Heart left ventricle (tissue), 16 donors: ENCODE data around the gene ARHGAP31. TPM values are rescaled to one million over a fixed set of nuclear protein-coding genes. Genes with fewer than 3 reads are reported as not detected.

Experiments used
- ATAC-seq, 4 donors: fragments of 200-7000 bp; cut with Tn5 transposase; one replicate each; pipeline ENCODE4 v1.9.1; 2020 to 2022; ENCODE audit warnings: moderate library complexity in 4 of 4, mild to moderate bottlenecking in 3 of 4, moderate number of reproducible peaks in 1 of 4
- DNase-seq, 5 donors: peaks; one replicate each; pipeline ENCODE4 v3.0.0-alpha.2; 2020
- H3K27ac ChIP-seq, 12 donors: fragments of 200-600 bp; sonication (generic) in 4 of 12; one replicate each; pipeline versions ENCODE4 v1.5.0 to v1.8.0; 2016 to 2022; ENCODE audit warnings: mild to moderate bottlenecking in 2 of 12
- H3K27me3 ChIP-seq, 9 donors: fragments of 200-600 bp; sonication (generic) in 2 of 9; one replicate each; pipeline versions ENCODE4 v1.5.1 to v1.8.0; 2016 to 2022; ENCODE audit warnings: mild to moderate bottlenecking in 3 of 9
- H3K36me3 ChIP-seq, 9 donors: fragments of 200-600 bp; sonication (generic) in 2 of 9; one replicate each; pipeline versions ENCODE4 v1.5.0 to v1.8.0; 2018 to 2022; ENCODE audit warnings: mild to moderate bottlenecking in 2 of 9
- H3K4me1 ChIP-seq, 12 donors: fragments of 200-600 bp; sonication (generic) in 4 of 12; one replicate each; pipeline versions ENCODE4 v1.5.0 to v1.8.0; 2016 to 2022; ENCODE audit warnings: mild to moderate bottlenecking in 3 of 12
- H3K4me3 ChIP-seq, 12 donors: fragments of 200-600 bp; sonication (generic) in 4 of 12; one replicate each; pipeline versions ENCODE4 v1.5.0 to v1.8.0; 2017 to 2022; ENCODE audit warnings: mild to moderate bottlenecking in 9 of 12, moderate library complexity in 4 of 12
- H3K9me3 ChIP-seq, 12 donors: fragments of 200-600 bp; sonication (generic) in 4 of 12; one replicate each; pipeline versions ENCODE4 v1.5.0 to v1.8.0; 2016 to 2022; ENCODE audit warnings: mild to moderate bottlenecking in 1 of 12
- POLR2A ChIP-seq, 2 donors: fragments of 450-650 bp; IDR thresholded peaks; one replicate each; pipeline ENCODE4 v1.6.1; 2017; ENCODE audit warnings: antibody characterized with exemption in 2 of 2, mild to moderate bottlenecking in 2 of 2, moderate library complexity in 2 of 2
- WGBS, 4 donors: extraction: QIAGEN DNeasy Blood & Tissue Kit in 2 of 4; methylation state at CpG; one replicate each; pipeline versions ENCODE4 v1.1.5 to v1.1.7; 2013 to 2018; 5-methylcytosine and 5-hydroxymethylcytosine counted together
- intact Hi-C, 10 donors: fragments of 100-400 bp; cut with DNase I; formaldehyde crosslinking; loops; one replicate each; pipeline versions ENCODE4 v1.11.1 to v1.14.2; 2022
- polyA plus RNA-seq, 2 donors: library from polyadenylated mRNA; stranded (reverse); fragments of 200-250 nt; gene quantifications; one replicate each; pipeline ENCODE4 v1.2.3, GENCODE V29; 2013
- total RNA-seq, 9 donors: library from RNA; depleted of rRNA in 2 of 9; stranded (reverse); fragments of >200 nt in 2 of 9; fragmentation: NEBNext Ultra II Directional in 3 of 9; extraction: Animal tissue kit (Norgen Biotek cat#: 25700) in 3 of 9; gene quantifications; one replicate each; pipeline versions ENCODE4 v1.1.0 to v1.2.4, GENCODE V29; 2016 to 2023
- TF ChIP-seq, protein P1 (sequence below), 12 donors: fragments of 200-600 bp; sonication (generic) in 4 of 12; IDR thresholded peaks; one replicate each; pipeline versions ENCODE4 v1.5.0 to v1.8.0; 2018 to 2022; ENCODE audit warnings: antibody characterized with exemption in 12 of 12, mild to moderate bottlenecking in 5 of 12
- donor health status: ischemic (EF 13 %, LVEDD 7.1; RV severe dilation, severe dysfunction).
- donor health status: healthy with polysubstance abuse.
- donor health status: DM: no; HTN: yes; CAD: no.
- donor health status: DM: no; HTN: no; CAD: no.
- donor health status: ischemic (EF 25% LVEDD 6.9; RV normal size, moderate dysfunction).
- donor health status: ischemic (EF 25% LVEDD 5.7; RV mildly dilated, moderate dysfunction).
- donor health status: healthy.
- donor health status: DM: yes; HTN: yes; CAD: no.
- donor health status: ischemic (EF 35%, LVEDD 5.7; RV mildly dilated, moderate dysfunction).
- donor health status: nonischemic (EF 11% LVEDD 7.7; RV severe dilation, severe dysfunction).
- donor health status: DM: yes; HTN: yes; CAD: no.
- donor health status: PGD.
- donor health status: ischemic (EF 29% LVEDD 5.4; RV normal size, mild dysfunction).
- donor health status: nonischemic (EF 23%, LVEDD 6.1; RV moderate dilation, normal function).

The ARHGAP31 gene
- total and polyA plus RNA-seq, 11 donors: 10.4 to 79.1 (median 33.5) TPM

GRCh38 chr3:119382134-119382533 lies 88.0 kb downstream of the ARHGAP31 start:
- Histone ChIP-seq H3K4me3 (no peak overlapping the region), H3K27ac (no peak overlapping the region), H3K27me3 (no peaks in the 10 kb centered on the region), H3K4me1 (peaks cover 0 to 8% (median 0%) of the 10 kb centered on the region in 12 donors), H3K9me3 (no peaks in the 10 kb centered on the region), H3K36me3 (peaks cover 3 to 84% (median 77%) of the 10 kb centered on the region in 9 donors)
- no peak for DNase-seq
- no peak for TF ChIP-seq POLR2A (IDR thresholded peaks at IDR 0.05)
- TF ChIP-seq, protein P1, sequence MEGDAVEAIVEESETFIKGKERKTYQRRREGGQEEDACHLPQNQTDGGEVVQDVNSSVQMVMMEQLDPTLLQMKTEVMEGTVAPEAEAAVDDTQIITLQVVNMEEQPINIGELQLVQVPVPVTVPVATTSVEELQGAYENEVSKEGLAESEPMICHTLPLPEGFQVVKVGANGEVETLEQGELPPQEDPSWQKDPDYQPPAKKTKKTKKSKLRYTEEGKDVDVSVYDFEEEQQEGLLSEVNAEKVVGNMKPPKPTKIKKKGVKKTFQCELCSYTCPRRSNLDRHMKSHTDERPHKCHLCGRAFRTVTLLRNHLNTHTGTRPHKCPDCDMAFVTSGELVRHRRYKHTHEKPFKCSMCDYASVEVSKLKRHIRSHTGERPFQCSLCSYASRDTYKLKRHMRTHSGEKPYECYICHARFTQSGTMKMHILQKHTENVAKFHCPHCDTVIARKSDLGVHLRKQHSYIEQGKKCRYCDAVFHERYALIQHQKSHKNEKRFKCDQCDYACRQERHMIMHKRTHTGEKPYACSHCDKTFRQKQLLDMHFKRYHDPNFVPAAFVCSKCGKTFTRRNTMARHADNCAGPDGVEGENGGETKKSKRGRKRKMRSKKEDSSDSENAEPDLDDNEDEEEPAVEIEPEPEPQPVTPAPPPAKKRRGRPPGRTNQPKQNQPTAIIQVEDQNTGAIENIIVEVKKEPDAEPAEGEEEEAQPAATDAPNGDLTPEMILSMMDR (IDR thresholded peaks at IDR 0.05): no peak
- no peak for ATAC-seq
- WGBS, 4 donors: 94 to 97% (median 95%) methylated on average over 7 of the region's 7 CpGs
- intact Hi-C loops: loop anchor here in 2 of 10 donors (10.0 kb wide), 2 partner anchors 107 to 497 kb away; no protein-coding TSS in a partner anchor

DNA sequence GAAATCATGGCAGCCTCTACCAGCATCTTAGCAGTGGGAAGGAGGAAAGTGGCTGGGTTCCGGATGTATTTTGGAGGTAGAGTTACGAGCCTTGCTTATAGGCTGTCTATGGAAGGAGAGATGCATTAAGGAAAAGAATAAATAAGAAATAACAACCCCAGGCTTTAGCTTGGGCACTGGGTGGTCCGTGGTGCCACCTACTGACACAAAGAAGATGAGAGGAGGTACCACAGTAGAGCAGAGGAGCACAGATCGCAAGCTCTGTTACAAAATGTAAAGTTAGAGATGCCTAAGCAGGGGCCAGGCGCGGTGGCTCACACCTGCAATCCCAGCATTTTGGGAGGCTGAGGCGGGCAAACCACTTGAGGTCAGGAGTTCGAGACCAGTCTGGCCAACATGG lies 94.4 kb downstream of the ARHGAP31 start:
- no peak overlapping the region for H3K4me3 ChIP-seq
- ATAC-seq (no peak), DNase-seq (no peak)
- intact Hi-C loops: loop anchor here in 2 of 10 donors (10.0 kb wide), 2 partner anchors 114 to 504 kb away; no protein-coding TSS in a partner anchor
- TF ChIP-seq, protein P1 (IDR thresholded peaks at IDR 0.05): peak in 3 of 12 donors; percentile 19 to 31 (median 28)
- TF ChIP-seq POLR2A (IDR thresholded peaks at IDR 0.05): no peak
- H3K4me1 ChIP-seq: no peaks in the 10 kb centered on the region
- no peaks in the 10 kb centered on the region for H3K9me3 ChIP-seq
- H3K36me3 ChIP-seq: peaks cover 0 to 99% (median 93%) of the 10 kb centered on the region in 9 donors
- 73 to 93% (median 86%) methylated on average over 8 of the region's 8 CpGs for WGBS, 4 donors
- H3K27ac ChIP-seq: no peak overlapping the region
- H3K27me3 ChIP-seq: no peaks in the 10 kb centered on the region

GRCh38 chr3:119395923-119396358 lies 101.8 kb downstream of the ARHGAP31 start:
- intact Hi-C loops: no loop called here
- no peaks in the 10 kb centered on the region for H3K27me3 ChIP-seq
- 84 to 100% (median 94%) methylated on average over 2 of the region's 2 CpGs for WGBS, 4 donors
- H3K27ac ChIP-seq: no peak overlapping the region
- DNase-seq (no peak), ATAC-seq (no peak)
- no peaks in the 10 kb centered on the region for H3K9me3 ChIP-seq
- H3K4me1 ChIP-seq: peaks cover 0 to 8% (median 0%) of the 10 kb centered on the region in 12 donors
- no peak overlapping the region for H3K4me3 ChIP-seq
- peaks cover 3 to 99% (median 95%) of the 10 kb centered on the region in 9 donors for H3K36me3 ChIP-seq
- TF ChIP-seq POLR2A (IDR thresholded peaks at IDR 0.05): no peak
- TF ChIP-seq, protein P1 (IDR thresholded peaks at IDR 0.05): no peak

DNA sequence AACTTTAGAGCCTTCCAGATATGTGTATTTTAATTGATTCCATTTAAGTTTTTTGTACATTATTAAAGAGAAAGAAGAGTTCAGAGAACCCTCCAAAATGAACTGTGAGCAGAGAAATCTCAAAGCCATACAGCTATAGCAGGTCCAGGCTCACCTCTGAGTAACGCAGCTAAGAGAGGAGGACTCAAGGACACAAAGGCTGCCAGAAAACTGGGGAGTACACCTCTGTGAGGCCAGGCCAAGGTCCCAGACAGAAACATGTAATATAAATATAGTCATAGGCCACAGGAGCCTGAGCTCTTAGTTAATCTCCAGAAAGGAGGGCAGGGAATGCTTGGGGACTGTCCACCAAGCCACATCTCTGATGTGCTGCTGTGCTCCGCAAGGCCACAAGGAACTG lies 102.7 kb downstream of the ARHGAP31 start:
- intact Hi-C loops: no loop called here
- peak in 2 of 4 donors; percentile 78 to 82 for ATAC-seq
- no peak for DNase-seq
- H3K27me3 ChIP-seq: no peaks in the 10 kb centered on the region
- TF ChIP-seq POLR2A (IDR thresholded peaks at IDR 0.05): no peak
- TF ChIP-seq, protein P1 (IDR thresholded peaks at IDR 0.05): no peak
- H3K36me3 ChIP-seq: peaks cover 3 to 99% (median 95%) of the 10 kb centered on the region in 9 donors
- H3K4me3 ChIP-seq: no peak overlapping the region
- H3K4me1 ChIP-seq: peaks cover 0 to 8% (median 0%) of the 10 kb centered on the region in 12 donors
- H3K9me3 ChIP-seq: no peaks in the 10 kb centered on the region
- peak overlapping the region in 1 of 12 donors; percentile 15 for H3K27ac ChIP-seq
- WGBS, 4 donors: 74 to 82% (median 80%) methylated on average over 2 of the region's 2 CpGs
